HFFc6 (cell line): ENCODE results near the gene TAGLN3. TPM values are rescaled to one million over a fixed set of nuclear protein-coding genes. Genes with fewer than 3 reads are reported as not detected.

Experiments used
- DNase-seq: peaks from one replicate; pipeline ENCODE4 v3.0.0-alpha.2; 2018
- H3K27ac Mint-ChIP-seq: 2 replicates; pipeline ENCODE4 v1.8.0; 2020; ENCODE audit warnings: mild to moderate bottlenecking, mixed read lengths
- H3K27me3 Mint-ChIP-seq: 2 replicates; pipeline ENCODE4 v1.8.0; 2021; ENCODE audit warnings: mild to moderate bottlenecking, moderate library complexity, mixed read lengths; ENCODE audit not compliant: insufficient read depth
- H3K36me3 Mint-ChIP-seq: 2 replicates; pipeline ENCODE4 v1.8.0; 2021; ENCODE audit warnings: low read depth, mixed read lengths
- H3K4me1 Mint-ChIP-seq: 2 replicates; pipeline ENCODE4 v1.8.0; 2020; ENCODE audit warnings: low read depth, mixed read lengths
- H3K4me3 Mint-ChIP-seq: 2 replicates; pipeline ENCODE4 v1.8.0; 2020; ENCODE audit warnings: mild to moderate bottlenecking, moderate library complexity, mixed read lengths
- H3K9me3 Mint-ChIP-seq: 2 replicates; pipeline ENCODE4 v1.8.0; 2020; ENCODE audit warnings: mild to moderate bottlenecking, mixed read lengths
- total RNA-seq, 6 experiments: library from RNA; stranded (reverse); fragmentation: NEBNext Ultra II Directional; extraction: Animal tissue kit (Norgen Biotek cat#: 25700); gene quantifications; 2 replicates in 1 of 6; 3 replicates in 5 of 6; pipeline ENCODE4 v1.2.3, GENCODE V29; 2021
- TF ChIP-seq, protein P1 (sequence below): fragments of 200-600 bp; sonication (generic); IDR thresholded peaks from 2 replicates; pipeline ENCODE4 v1.5.0; 2021; ENCODE audit warnings: antibody characterized with exemption, mild to moderate bottlenecking

The TAGLN3 gene
- total RNA-seq, 6 experiments from 2014 or later = 0.26 to 0.63 (median 0.43) TPM; not detected in 3

DNA sequence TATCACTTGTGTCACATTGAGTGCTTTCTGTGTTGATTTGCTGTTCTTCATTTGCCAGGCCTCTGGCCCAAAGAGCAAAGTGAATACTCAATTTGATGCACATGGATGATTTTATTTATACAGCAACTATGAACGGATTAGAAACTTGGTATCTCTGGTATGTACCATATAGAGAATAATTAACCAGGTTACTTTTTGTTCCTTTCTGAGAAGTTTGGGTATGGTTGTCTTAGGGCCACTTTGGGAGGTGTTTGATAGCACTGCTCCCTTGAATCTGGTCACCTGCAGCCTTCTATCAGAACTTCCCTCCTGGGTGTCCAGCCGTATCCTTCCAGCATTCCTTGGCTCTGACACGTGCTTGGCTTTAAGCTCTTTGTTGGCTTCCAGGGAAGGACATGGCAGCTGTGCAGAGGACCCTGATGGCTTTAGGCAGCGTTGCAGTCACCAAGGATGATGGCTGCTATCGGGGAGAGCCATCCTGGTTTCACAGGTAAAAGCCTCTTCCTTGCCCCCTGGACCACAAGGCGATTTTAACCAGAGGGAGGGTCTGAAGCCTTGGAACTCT is 12.7 kb downstream of the TAGLN3 start:
- TF ChIP-seq, protein P1, sequence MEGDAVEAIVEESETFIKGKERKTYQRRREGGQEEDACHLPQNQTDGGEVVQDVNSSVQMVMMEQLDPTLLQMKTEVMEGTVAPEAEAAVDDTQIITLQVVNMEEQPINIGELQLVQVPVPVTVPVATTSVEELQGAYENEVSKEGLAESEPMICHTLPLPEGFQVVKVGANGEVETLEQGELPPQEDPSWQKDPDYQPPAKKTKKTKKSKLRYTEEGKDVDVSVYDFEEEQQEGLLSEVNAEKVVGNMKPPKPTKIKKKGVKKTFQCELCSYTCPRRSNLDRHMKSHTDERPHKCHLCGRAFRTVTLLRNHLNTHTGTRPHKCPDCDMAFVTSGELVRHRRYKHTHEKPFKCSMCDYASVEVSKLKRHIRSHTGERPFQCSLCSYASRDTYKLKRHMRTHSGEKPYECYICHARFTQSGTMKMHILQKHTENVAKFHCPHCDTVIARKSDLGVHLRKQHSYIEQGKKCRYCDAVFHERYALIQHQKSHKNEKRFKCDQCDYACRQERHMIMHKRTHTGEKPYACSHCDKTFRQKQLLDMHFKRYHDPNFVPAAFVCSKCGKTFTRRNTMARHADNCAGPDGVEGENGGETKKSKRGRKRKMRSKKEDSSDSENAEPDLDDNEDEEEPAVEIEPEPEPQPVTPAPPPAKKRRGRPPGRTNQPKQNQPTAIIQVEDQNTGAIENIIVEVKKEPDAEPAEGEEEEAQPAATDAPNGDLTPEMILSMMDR = no peak
- Mint-ChIP-seq H3K4me3 (no peak overlapping the region), H3K4me1 (peaks cover 33% of the 10 kb centered on the region), H3K9me3 (no peaks in the 10 kb centered on the region), H3K27me3 (no peaks in the 10 kb centered on the region; the same call in 1 of the 2 replicates), H3K27ac (no peak overlapping the region), H3K36me3 (no peaks in the 10 kb centered on the region)
- no peak for DNase-seq

DNA sequence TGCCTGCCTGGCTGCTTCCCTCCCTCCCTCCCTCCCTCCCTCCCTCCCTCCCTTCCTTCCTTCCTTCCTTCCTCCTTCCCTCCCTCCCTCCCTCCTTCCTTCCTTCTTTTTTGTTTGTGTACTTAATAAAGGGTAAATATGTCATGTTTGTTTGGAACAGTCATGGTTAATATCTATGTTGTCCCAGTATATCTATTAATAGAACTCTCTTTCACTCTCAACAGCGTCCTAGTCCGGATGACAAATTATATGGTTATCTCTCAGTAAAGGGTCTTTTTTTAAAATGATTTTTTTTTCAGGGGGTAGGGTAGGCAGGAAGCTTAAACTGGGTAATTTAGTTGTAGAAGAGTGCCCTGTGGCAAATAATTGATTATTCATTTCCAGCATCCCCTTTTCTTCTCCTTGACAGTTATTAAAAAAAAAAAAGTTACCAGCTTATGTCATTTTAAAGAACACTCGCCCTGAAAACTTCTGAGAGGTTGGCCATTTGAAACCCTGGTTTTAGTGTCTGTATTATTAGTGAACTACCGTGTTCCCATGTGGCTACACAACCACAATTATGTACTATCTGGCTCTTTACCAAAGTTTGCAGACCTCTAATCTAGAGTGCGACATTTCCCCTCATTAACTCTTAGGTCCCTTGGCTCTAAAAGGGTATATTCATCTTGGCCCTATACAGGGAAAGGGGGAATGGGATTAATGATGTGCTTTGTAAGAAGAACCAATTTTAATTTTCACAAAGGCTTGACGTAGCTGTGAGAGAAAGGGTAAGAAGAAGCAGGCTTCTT is 13.7 kb downstream of the TAGLN3 start:
- Mint-ChIP-seq H3K4me1 (peaks cover 29% of the 10 kb centered on the region), H3K36me3 (no peaks in the 10 kb centered on the region), H3K9me3 (no peaks in the 10 kb centered on the region), H3K27ac (no peak overlapping the region), H3K27me3 (no peaks in the 10 kb centered on the region; the same call in 1 of the 2 replicates), H3K4me3 (no peak overlapping the region)
- TF ChIP-seq, protein P1 = no peak
- DNase-seq = no peak

DNA sequence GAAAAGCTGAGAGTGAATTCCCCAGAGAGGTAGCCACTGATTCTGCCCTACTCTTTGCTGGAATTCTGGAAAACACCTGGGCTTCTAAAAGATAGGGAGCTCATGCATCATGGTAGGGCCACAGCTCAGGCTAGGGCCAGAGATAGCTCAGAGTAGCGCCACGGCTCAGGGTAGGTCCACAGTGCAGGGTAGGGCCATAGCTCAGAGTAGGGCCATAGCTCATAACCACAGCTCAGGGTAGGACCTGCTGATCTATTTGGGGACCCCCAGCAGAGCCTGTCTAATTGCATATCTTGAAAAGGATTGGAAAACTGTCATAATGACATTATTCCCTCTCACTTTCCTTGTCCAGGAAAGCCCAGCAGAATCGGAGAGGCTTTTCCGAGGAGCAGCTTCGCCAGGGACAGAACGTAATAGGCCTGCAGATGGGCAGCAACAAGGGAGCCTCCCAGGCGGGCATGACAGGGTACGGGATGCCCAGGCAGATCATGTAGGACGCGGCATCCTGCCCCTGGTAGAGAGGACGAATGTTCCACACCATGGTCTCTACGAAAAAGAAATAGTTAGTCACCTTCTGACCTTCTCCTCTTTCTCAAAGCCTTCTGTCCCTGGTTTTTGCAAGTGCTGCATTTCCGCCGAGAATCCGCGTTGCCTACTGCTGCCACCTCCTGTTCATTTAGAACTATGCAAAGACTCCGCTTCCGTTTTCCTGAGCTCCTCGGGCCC is 14.5 kb downstream of the TAGLN3 start:
- Mint-ChIP-seq H3K4me1 (peaks cover 20% of the 10 kb centered on the region), H3K4me3 (no peak overlapping the region), H3K27ac (no peak overlapping the region), H3K9me3 (no peaks in the 10 kb centered on the region), H3K27me3 (no peaks in the 10 kb centered on the region; the same call in 1 of the 2 replicates), H3K36me3 (no peaks in the 10 kb centered on the region)
- TF ChIP-seq, protein P1 = peak; percentile 83
- peak; percentile 70 for DNase-seq

DNA sequence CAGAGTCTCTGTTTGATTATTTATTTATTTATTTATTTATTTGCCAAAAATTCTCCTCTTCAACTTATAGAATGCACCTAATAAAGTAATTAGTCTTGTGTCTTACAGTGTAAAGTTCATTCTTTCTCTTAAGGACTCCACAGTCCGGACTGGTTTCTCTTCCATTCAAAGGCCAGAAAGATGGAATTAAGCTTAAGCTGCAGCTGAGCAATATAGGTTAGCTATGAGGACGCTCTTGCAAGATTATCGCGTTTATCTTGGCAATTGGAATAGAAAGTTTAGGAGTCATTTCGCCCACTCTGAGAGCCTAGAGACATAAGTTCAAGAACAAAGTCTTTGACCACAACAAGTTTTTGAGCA is 15.0 kb downstream of the TAGLN3 start:
- Mint-ChIP-seq H3K9me3 (no peaks in the 10 kb centered on the region), H3K4me1 (peaks cover 15% of the 10 kb centered on the region), H3K27ac (no peak overlapping the region), H3K27me3 (no peaks in the 10 kb centered on the region; the same call in 1 of the 2 replicates), H3K36me3 (no peaks in the 10 kb centered on the region), H3K4me3 (no peak overlapping the region)
- TF ChIP-seq, protein P1 = peak; percentile 16; the same call in 1 of the 2 replicates
- DNase-seq = no peak

DNA sequence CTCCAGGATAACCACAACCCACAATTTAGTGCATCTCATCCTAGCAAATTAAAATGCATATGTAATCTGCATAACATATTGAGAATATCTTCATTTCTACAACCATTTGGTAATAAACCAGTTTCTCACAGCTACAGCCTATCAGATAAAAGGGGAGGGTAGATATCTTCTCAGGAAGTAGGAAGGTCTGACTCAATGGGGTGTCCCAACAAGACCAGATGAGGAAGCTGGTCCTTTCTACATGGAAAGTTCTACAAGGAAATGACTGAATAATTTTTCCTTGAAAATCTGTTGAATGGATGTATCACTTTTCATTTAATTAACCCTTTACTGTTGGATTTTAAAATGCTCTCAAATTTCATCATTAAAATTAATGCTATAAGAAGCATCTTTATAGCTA is 18.4 kb downstream of the TAGLN3 start:
- no peaks in the 10 kb centered on the region; the same call in 1 of the 2 replicates for H3K27me3 Mint-ChIP-seq
- no peak overlapping the region for H3K27ac Mint-ChIP-seq
- H3K9me3 Mint-ChIP-seq = no peaks in the 10 kb centered on the region
- DNase-seq = no peak
- TF ChIP-seq, protein P1 = no peak
- peaks cover 5% of the 10 kb centered on the region; the same call in 1 of the 2 replicates for H3K36me3 Mint-ChIP-seq
- peaks cover 20% of the 10 kb centered on the region for H3K4me1 Mint-ChIP-seq
- no peak overlapping the region for H3K4me3 Mint-ChIP-seq
